GM23248 (cell line): ENCODE measurements around the gene CXCR5. TPM values are rescaled to one million over a fixed set of nuclear protein-coding genes. Genes with fewer than 3 reads are reported as not detected.

Source experiments
- DNase-seq: peaks from one replicate; pipeline ENCODE4 v3.0.0-alpha.2; 2015
- H2AFZ ChIP-seq: fragments of 200-600 bp; sonication (generic); 2 replicates; pipeline ENCODE4 v1.6.1; 2016; ENCODE audit warnings: antibody characterized with exemption
- H3F3A ChIP-seq: fragments of 200-600 bp; sonication (generic); 2 replicates; pipeline ENCODE4 v1.6.1; 2016; ENCODE audit warnings: mild to moderate bottlenecking, antibody characterized with exemption, mixed run types; ENCODE audit not compliant: insufficient read depth
- H3K27ac ChIP-seq: fragments of 200-600 bp; sonication (generic); 2 replicates; pipeline ENCODE4 v1.5.1; 2016; ENCODE audit warnings: mild to moderate bottlenecking
- H3K27me3 ChIP-seq: fragments of 200-600 bp; sonication (generic); replicated peaks from 2 replicates; pipeline ENCODE4 v1.6.1; 2016; ENCODE audit warnings: mild to moderate bottlenecking; ENCODE audit not compliant: insufficient read depth
- H3K36me3 ChIP-seq: fragments of 200-600 bp; sonication (generic); 2 replicates; pipeline ENCODE4 v1.6.1; 2016; ENCODE audit warnings: low read depth, mild to moderate bottlenecking
- H3K4me1 ChIP-seq: fragments of 200-600 bp; sonication (generic); 2 replicates; pipeline ENCODE4 v1.6.1; 2016; ENCODE audit warnings: mild to moderate bottlenecking; ENCODE audit not compliant: insufficient read depth
- H3K4me2 ChIP-seq: fragments of 200-600 bp; sonication (generic); one replicate; pipeline ENCODE4 v1.6.1; 2016; ENCODE audit warnings: mild to moderate bottlenecking; ENCODE audit not compliant: unreplicated experiment
- H3K4me3 ChIP-seq: fragments of 200-600 bp; sonication (generic); 2 replicates; pipeline ENCODE4 v1.5.1; 2016; ENCODE audit warnings: mild to moderate bottlenecking
- H3K79me2 ChIP-seq: fragments of 200-600 bp; sonication (generic); 2 replicates; pipeline ENCODE4 v1.6.1; 2016; ENCODE audit warnings: mild to moderate bottlenecking; ENCODE audit not compliant: insufficient read depth
- H3K9ac ChIP-seq: fragments of 200-600 bp; sonication (generic); 2 replicates; pipeline ENCODE4 v1.6.1; 2016; ENCODE audit warnings: mild to moderate bottlenecking
- H3K9me2 ChIP-seq: fragments of 200-600 bp; sonication (generic); 2 replicates; pipeline ENCODE4 v1.6.1; 2016; ENCODE audit warnings: mixed run types, mild to moderate bottlenecking, moderate library complexity; ENCODE audit not compliant: insufficient read depth
- H3K9me3 ChIP-seq: fragments of 200-600 bp; sonication (generic); one replicate; pipeline ENCODE4 v1.6.1; 2017; ENCODE audit warnings: low read depth
- H4K20me1 ChIP-seq: fragments of 200-600 bp; sonication (generic); 2 replicates; pipeline ENCODE4 v1.6.0; 2016; ENCODE audit not compliant: insufficient read depth
- EZH2 ChIP-seq: fragments of 200-600 bp; sonication (generic); IDR thresholded peaks from 2 replicates; pipeline ENCODE4 v1.6.1; 2018; ENCODE audit warnings: antibody characterized with exemption, mild to moderate bottlenecking; ENCODE audit not compliant: insufficient read depth, poor library complexity, severe bottlenecking
- EZH2phosphoT487 ChIP-seq: fragments of 200-600 bp; sonication (generic); IDR thresholded peaks from 2 replicates; pipeline ENCODE4 v1.6.1; 2018; ENCODE audit warnings: antibody characterized with exemption, moderate library complexity, mild to moderate bottlenecking, low read depth; ENCODE audit not compliant: insufficient read depth
- WGBS, 2 experiments: methylation state at CpG; one replicate each; pipeline ENCODE4 v1.1.6; 2015 to 2017; ENCODE audit warnings: low lambda C conversion rate in 2 of 2, low coverage in 1 of 2; ENCODE audit errors: missing lambda C conversion rate in 2 of 2; 5-methylcytosine and 5-hydroxymethylcytosine counted together
- in situ Hi-C: fragments of 300-500 bp; cut with MboI; formaldehyde crosslinking; loops from 2 replicates; pipeline ENCODE4 v1.15.0; 2020
- polyA plus RNA-seq: library from polyadenylated mRNA; unstranded; fragments of >200 nt; fragmentation: Nextera tagmentation; extraction: Ambion mirVana; gene quantifications from 2 replicates; pipeline ENCODE4 v1.2.1, GENCODE V29; 2016
- total RNA-seq: library from RNA; depleted of rRNA; stranded (reverse); fragments of >200 nt; shearing (Covaris generic); gene quantifications from 2 replicates; pipeline ENCODE4 v1.2.3, GENCODE V29; 2014

CXCR5 gene
- total and polyA plus RNA-seq, 2 experiments from 2014 or later = not detected

GRCh38 chr11:118908264-118908663, 24.6 kb downstream of the CXCR5 start:
- Histone ChIP-seq H3K79me2 (peaks cover 86% of the 10 kb centered on the region), H3K4me1 (peaks cover 43% of the 10 kb centered on the region), H3K9me2 (no peaks in the 10 kb centered on the region), H3F3A (peaks cover 37% of the 10 kb centered on the region), H3K27me3 (no peaks in the 10 kb centered on the region), H4K20me1 (no peaks in the 10 kb centered on the region), H3K27ac (peak overlapping the region; percentile 94), H3K36me3 (peaks cover 10% of the 10 kb centered on the region; the same call in 1 of the 2 replicates), H3K9me3 (no peaks in the 10 kb centered on the region), H2AFZ (no peak overlapping the region), H3K4me3 (no peak overlapping the region), H3K9ac (no peak overlapping the region), H3K4me2 (no peak overlapping the region)
- no peak for DNase-seq
- in situ Hi-C loops = no loop called here
- WGBS, 2 experiments = 74 to 81% methylated on average over 10 to 13 of the region's 13 CpGs
- no peak for TF ChIP-seq EZH2
- no peak for TF ChIP-seq EZH2phosphoT487

DNA sequence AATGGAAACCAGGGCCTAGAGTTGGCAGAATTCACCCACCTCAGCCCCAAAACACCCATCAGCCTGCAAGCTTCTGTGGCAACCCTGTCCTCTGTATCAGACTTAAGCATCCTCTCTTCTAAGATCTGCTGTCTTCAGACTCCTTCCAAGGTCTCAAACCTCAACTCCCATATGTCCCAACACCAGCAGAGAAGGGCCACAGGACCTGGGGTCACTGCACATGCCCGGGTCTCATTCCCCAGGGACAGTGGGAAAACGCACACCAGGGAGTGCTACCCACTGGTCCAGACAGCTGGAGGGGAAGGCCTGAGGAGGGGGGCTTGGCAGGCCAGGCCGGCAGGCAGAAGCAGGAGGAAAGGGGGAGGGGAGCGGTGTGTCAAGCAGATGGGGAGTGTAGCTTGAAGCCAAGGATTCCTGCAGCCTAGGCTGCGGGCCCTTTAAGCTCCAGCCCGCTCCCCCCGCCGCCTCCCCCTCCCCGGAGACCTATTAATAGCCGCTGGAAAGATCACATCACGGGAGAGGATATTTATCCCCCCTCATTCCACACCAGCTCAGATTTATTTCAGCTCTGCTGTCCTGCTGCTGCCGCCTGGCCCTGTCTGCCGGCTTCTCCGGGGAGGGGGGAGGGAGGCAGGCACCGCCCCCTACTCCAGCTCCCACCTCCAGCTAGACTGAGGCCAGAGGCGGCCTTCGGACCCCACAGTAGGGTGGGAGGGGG, 25.4 kb downstream of the CXCR5 start:
- H3K9me2 ChIP-seq = no peaks in the 10 kb centered on the region
- H3K9me3 ChIP-seq = no peaks in the 10 kb centered on the region
- H3K4me2 ChIP-seq = peak overlapping the region; percentile 94
- WGBS, 2 experiments = 2% methylated on average over 14 to 17 of the region's 17 CpGs
- no peaks in the 10 kb centered on the region for H3K27me3 ChIP-seq
- H3K4me1 ChIP-seq = peaks cover 49% of the 10 kb centered on the region
- peak overlapping the region; percentile 72 for H3K4me3 ChIP-seq
- DNase-seq = peak; percentile 84
- H3K27ac ChIP-seq = peak overlapping the region; percentile 94
- H3K9ac ChIP-seq = peak overlapping the region; percentile 90
- peaks cover 10% of the 10 kb centered on the region; the same call in 1 of the 2 replicates for H3K36me3 ChIP-seq
- H2AFZ ChIP-seq = no peak overlapping the region
- H3K79me2 ChIP-seq = peaks cover 86% of the 10 kb centered on the region
- H3F3A ChIP-seq = peaks cover 37% of the 10 kb centered on the region
- in situ Hi-C loops = no loop called here
- TF ChIP-seq EZH2phosphoT487 (no peak), EZH2 (no peak)
- no peaks in the 10 kb centered on the region for H4K20me1 ChIP-seq

DNA sequence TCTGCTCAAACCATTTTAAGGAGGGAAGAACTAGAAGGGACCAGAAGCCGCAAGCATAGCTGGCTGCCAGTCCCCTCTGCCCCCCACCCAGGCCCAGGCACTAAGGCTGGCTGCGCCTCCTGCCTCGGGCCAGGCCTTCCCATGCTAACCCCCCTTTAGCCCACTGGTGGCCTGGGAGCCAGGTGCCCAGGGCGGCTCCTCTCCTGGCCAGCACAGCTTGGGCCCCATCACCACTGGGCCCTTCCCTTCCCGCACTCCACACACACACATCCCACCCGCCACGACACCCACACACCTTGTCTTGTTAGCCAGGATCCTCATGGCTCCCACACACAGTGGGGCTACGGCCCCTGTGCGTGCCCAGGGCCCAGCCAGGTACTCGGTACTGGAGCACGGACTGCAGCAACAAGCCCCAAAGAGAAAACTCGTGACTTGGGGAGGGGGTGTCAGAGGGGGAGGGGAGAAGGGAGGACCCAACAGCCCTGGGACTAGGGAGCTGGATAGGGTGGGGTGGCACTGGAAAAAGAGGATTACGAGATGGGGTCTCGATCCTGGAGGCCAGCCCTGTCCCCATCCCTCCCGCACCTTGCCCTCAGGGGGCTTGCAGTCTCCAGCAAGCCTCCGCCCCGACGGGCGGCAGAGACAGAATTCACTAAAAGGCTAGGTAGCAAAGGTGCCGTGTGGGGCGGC, 26.1 kb downstream of the CXCR5 start:
- Histone ChIP-seq H3K36me3 (peaks cover 10% of the 10 kb centered on the region; the same call in 1 of the 2 replicates), H3K4me3 (peak overlapping the region; percentile 72), H3K9me2 (no peaks in the 10 kb centered on the region), H3K9ac (peak overlapping the region; percentile 90), H2AFZ (no peak overlapping the region), H3K27ac (peak overlapping the region; percentile 94), H3K4me1 (peaks cover 55% of the 10 kb centered on the region), H3K27me3 (no peaks in the 10 kb centered on the region), H3F3A (peaks cover 39% of the 10 kb centered on the region), H4K20me1 (no peaks in the 10 kb centered on the region), H3K79me2 (peaks cover 86% of the 10 kb centered on the region), H3K4me2 (peak overlapping the region; percentile 94), H3K9me3 (no peaks in the 10 kb centered on the region)
- peak; percentile 40 for DNase-seq
- in situ Hi-C loops = no loop called here
- WGBS, 2 experiments = 8 to 12% methylated on average over 9 to 21 of the region's 21 CpGs
- TF ChIP-seq EZH2 (no peak), EZH2phosphoT487 (no peak)

- Histone ChIP-seq H3K27me3 (no peaks in the 10 kb centered on the region), H3K27ac (peak overlapping the region; percentile 94), H3K4me1 (peaks cover 62% of the 10 kb centered on the region), H2AFZ (no peak overlapping the region), H3K9me3 (no peaks in the 10 kb centered on the region), H3K4me3 (peak overlapping the region; percentile 72), H3K36me3 (peaks cover 6% of the 10 kb centered on the region; the same call in 1 of the 2 replicates), H3K79me2 (peaks cover 86% of the 10 kb centered on the region), H3K9ac (peak overlapping the region; percentile 90), H3K4me2 (peak overlapping the region; percentile 94), H3K9me2 (no peaks in the 10 kb centered on the region), H3F3A (peaks cover 46% of the 10 kb centered on the region), H4K20me1 (no peaks in the 10 kb centered on the region)
- peak; percentile 98 for DNase-seq
- in situ Hi-C loops = no loop called here
- 3 to 4% methylated on average over 40 to 51 of the region's 67 CpGs for WGBS, 2 experiments
- TF ChIP-seq EZH2 (no peak), EZH2phosphoT487 (no peak)
Measured at GRCh38 chr11:118910309-118911112, 26.8 kb downstream of the CXCR5 start.
